Kidney epithelial cell (primary cell): Measurements from ENCODE around the gene BUB1B. TPM values are rescaled to one million over a fixed set of nuclear protein-coding genes. Genes with fewer than 3 reads are reported as not detected.

Experiments
- DNase-seq: peaks from one replicate; pipeline ENCODE4 v3.0.0-alpha.2; 2010; ENCODE audit warnings: low read depth
- H3K27me3 ChIP-seq: 2 replicates; pipeline ENCODE4 v1.6.0; 2011; ENCODE audit warnings: low read length; ENCODE audit not compliant: control insufficient read depth, insufficient read depth
- H3K36me3 ChIP-seq: 2 replicates; pipeline ENCODE4 v1.5.1; 2011; ENCODE audit warnings: low read length; ENCODE audit not compliant: control insufficient read depth, insufficient read depth
- H3K4me3 ChIP-seq: 2 replicates; pipeline ENCODE4 v1.5.1; 2011; ENCODE audit warnings: low read depth, mild to moderate bottlenecking, control low read depth, low read length
- total RNA-seq: library from RNA; depleted of rRNA; stranded (reverse); fragments of >200 nt; gene quantifications from 2 replicates; pipeline ENCODE4 v1.2.3, GENCODE V29; 2015
- TF ChIP-seq, protein P1 (sequence below): IDR thresholded peaks from 2 replicates; pipeline ENCODE4 v1.5.1; 2011; ENCODE audit warnings: mild to moderate bottlenecking, moderate library complexity, low read length, control low read depth, inconsistent platforms; ENCODE audit not compliant: insufficient read depth, poor library complexity, severe bottlenecking

Gene BUB1B
- total RNA-seq, 1 donor from 2014 or later, result 10.5 TPM

- no peak overlapping the region for H3K4me3 ChIP-seq
- peaks cover 29% of the 10 kb centered on the region for H3K27me3 ChIP-seq
- no peaks in the 10 kb centered on the region for H3K36me3 ChIP-seq
- TF ChIP-seq, protein P1, sequence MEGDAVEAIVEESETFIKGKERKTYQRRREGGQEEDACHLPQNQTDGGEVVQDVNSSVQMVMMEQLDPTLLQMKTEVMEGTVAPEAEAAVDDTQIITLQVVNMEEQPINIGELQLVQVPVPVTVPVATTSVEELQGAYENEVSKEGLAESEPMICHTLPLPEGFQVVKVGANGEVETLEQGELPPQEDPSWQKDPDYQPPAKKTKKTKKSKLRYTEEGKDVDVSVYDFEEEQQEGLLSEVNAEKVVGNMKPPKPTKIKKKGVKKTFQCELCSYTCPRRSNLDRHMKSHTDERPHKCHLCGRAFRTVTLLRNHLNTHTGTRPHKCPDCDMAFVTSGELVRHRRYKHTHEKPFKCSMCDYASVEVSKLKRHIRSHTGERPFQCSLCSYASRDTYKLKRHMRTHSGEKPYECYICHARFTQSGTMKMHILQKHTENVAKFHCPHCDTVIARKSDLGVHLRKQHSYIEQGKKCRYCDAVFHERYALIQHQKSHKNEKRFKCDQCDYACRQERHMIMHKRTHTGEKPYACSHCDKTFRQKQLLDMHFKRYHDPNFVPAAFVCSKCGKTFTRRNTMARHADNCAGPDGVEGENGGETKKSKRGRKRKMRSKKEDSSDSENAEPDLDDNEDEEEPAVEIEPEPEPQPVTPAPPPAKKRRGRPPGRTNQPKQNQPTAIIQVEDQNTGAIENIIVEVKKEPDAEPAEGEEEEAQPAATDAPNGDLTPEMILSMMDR, result no peak
- no peak for DNase-seq
These were observed 89.4 kb downstream of the BUB1B start for GRCh38 chr15:40250304-40250656.

GRCh38 chr15:40250771-40251483, 90.1 kb downstream of the BUB1B start:
- Histone ChIP-seq H3K27me3 (peaks cover 29% of the 10 kb centered on the region), H3K36me3 (no peaks in the 10 kb centered on the region), H3K4me3 (no peak overlapping the region)
- DNase-seq, result no peak
- TF ChIP-seq, protein P1, result no peak

- DNase-seq, result no peak
- TF ChIP-seq, protein P1, result no peak
- no peaks in the 10 kb centered on the region for H3K36me3 ChIP-seq
- peaks cover 29% of the 10 kb centered on the region for H3K27me3 ChIP-seq
- H3K4me3 ChIP-seq, result no peak overlapping the region
These were observed 90.7 kb downstream of the BUB1B start for GRCh38 chr15:40251486-40252140.

DNA sequence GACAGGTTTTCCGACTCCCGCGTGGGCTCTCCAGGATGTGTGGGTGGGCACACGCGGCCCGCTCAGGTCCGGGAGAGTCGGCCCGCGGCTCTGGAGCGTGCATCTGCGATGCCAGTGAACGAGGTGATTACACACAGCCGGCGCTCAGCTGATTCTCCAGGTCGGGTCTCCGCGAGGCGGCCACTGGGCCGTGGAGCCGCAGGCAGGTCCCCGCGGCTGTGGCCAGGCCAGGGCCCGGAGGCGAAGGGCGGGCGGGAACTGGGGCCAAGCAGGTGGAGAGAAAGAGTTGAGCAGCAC, 91.2 kb downstream of the BUB1B start:
- TF ChIP-seq, protein P1, result no peak
- Histone ChIP-seq H3K4me3 (peak overlapping the region; percentile 44), H3K27me3 (peaks cover 29% of the 10 kb centered on the region), H3K36me3 (no peaks in the 10 kb centered on the region)
- no peak for DNase-seq

GRCh38 chr15:40252438-40253166, 91.7 kb downstream of the BUB1B start:
- Histone ChIP-seq H3K36me3 (no peaks in the 10 kb centered on the region), H3K27me3 (peaks cover 29% of the 10 kb centered on the region), H3K4me3 (peak overlapping the region; percentile 44)
- DNase-seq, result no peak
- TF ChIP-seq, protein P1, result no peak
